KMS-11 (cell line): ENCODE measurements around the gene KCNG1.

Source experiments
- H2AFZ ChIP-seq: fragments of 200-600 bp; sonication (generic); 2 replicates; pipeline ENCODE4 v1.6.1; 2016; ENCODE audit warnings: antibody characterized with exemption, mixed run types, low read depth
- H3K27ac ChIP-seq: fragments of 200-600 bp; sonication (generic); 2 replicates; pipeline ENCODE4 v1.6.1; 2016; ENCODE audit warnings: mild to moderate bottlenecking, mixed run types
- H3K27me3 ChIP-seq: fragments of 200-600 bp; sonication (generic); 2 replicates; pipeline ENCODE4 v1.6.1; 2017; ENCODE audit warnings: mild to moderate bottlenecking, low read depth, mixed run types, moderate library complexity; ENCODE audit not compliant: insufficient read depth
- H3K36me3 ChIP-seq: fragments of 200-600 bp; sonication (generic); 2 replicates; pipeline ENCODE4 v1.6.1; 2017; ENCODE audit warnings: mild to moderate bottlenecking, mixed run types; ENCODE audit not compliant: insufficient read depth
- H3K4me1 ChIP-seq: fragments of 200-600 bp; sonication (generic); 2 replicates; pipeline ENCODE4 v1.6.1; 2016; ENCODE audit warnings: mild to moderate bottlenecking, low read depth, mixed run types; ENCODE audit not compliant: poor library complexity, severe bottlenecking
- H3K4me2 ChIP-seq: fragments of 200-600 bp; sonication (generic); 2 replicates; pipeline ENCODE4 v1.7.0; 2016; ENCODE audit warnings: mild to moderate bottlenecking, mixed run types
- H3K4me3 ChIP-seq: fragments of 200-600 bp; sonication (generic); IDR thresholded peaks from 2 replicates; pipeline ENCODE4 v1.6.1; 2017; ENCODE audit warnings: low read depth, low read length, mixed read lengths; ENCODE audit not compliant: insufficient read depth
- H3K79me2 ChIP-seq: fragments of 200-600 bp; sonication (generic); 2 replicates; pipeline ENCODE4 v1.6.1; 2016; ENCODE audit warnings: low read depth, mixed run types; ENCODE audit not compliant: insufficient read depth
- H3K9ac ChIP-seq: fragments of 200-600 bp; sonication (generic); 2 replicates; pipeline ENCODE4 v1.6.1; 2016; ENCODE audit warnings: mild to moderate bottlenecking, mixed run types
- H4K20me1 ChIP-seq: fragments of 200-600 bp; sonication (generic); 2 replicates; pipeline ENCODE4 v1.6.1; 2016; ENCODE audit warnings: mild to moderate bottlenecking, mixed run types; ENCODE audit not compliant: insufficient read depth
- CTCF ChIP-seq: fragments of 200-600 bp; sonication (generic); conservative IDR thresholded peaks from 2 replicates; pipeline ENCODE4 v1.6.1; 2017; ENCODE audit warnings: low read depth, mild to moderate bottlenecking, antibody characterized with exemption, low read length, moderate library complexity, mixed read lengths

KCNG1 gene

GRCh38 chr20:50975701-50976330 is 47.1 kb downstream of the KCNG1 start:
- no peak for TF ChIP-seq CTCF
- Histone ChIP-seq H3K79me2 (no peaks in the 10 kb centered on the region), H2AFZ (no peak overlapping the region), H3K4me2 (no peak overlapping the region), H3K4me3 (no peak overlapping the region), H3K4me1 (no peaks in the 10 kb centered on the region), H3K27ac (no peak overlapping the region), H3K9ac (no peak overlapping the region), H4K20me1 (no peaks in the 10 kb centered on the region), H3K36me3 (no peaks in the 10 kb centered on the region), H3K27me3 (peaks cover 3% of the 10 kb centered on the region; the same call in 1 of the 2 replicates)

- H3K27me3 ChIP-seq, result no peaks in the 10 kb centered on the region
- no peak overlapping the region for H2AFZ ChIP-seq
Measured at GRCh38 chr20:50969912-50970311, 53.0 kb downstream of the KCNG1 start.

GRCh38 chr20:50969435-50969834 is 53.5 kb downstream of the KCNG1 start:
- no peak for TF ChIP-seq CTCF
- Histone ChIP-seq H3K36me3 (no peaks in the 10 kb centered on the region), H3K9ac (no peak overlapping the region), H3K27me3 (no peaks in the 10 kb centered on the region), H4K20me1 (no peaks in the 10 kb centered on the region), H3K27ac (no peak overlapping the region), H2AFZ (no peak overlapping the region), H3K4me2 (no peak overlapping the region), H3K79me2 (no peaks in the 10 kb centered on the region), H3K4me3 (no peak overlapping the region), H3K4me1 (no peaks in the 10 kb centered on the region)

More at GRCh38 chr20:50969912-50970311, 53.0 kb downstream of the KCNG1 start:
- H3K79me2 ChIP-seq, result no peaks in the 10 kb centered on the region
- no peaks in the 10 kb centered on the region for H3K36me3 ChIP-seq
- no peak overlapping the region for H3K27ac ChIP-seq
- no peaks in the 10 kb centered on the region for H4K20me1 ChIP-seq
- H3K4me3 ChIP-seq, result no peak overlapping the region
- no peaks in the 10 kb centered on the region for H3K4me1 ChIP-seq
- no peak overlapping the region for H3K4me2 ChIP-seq
- H3K9ac ChIP-seq, result no peak overlapping the region
- TF ChIP-seq CTCF, result no peak

GRCh38 chr20:50968289-50968688 is 54.6 kb downstream of the KCNG1 start:
- no peak overlapping the region for H3K27ac ChIP-seq
- no peaks in the 10 kb centered on the region for H3K79me2 ChIP-seq
- H4K20me1 ChIP-seq, result no peaks in the 10 kb centered on the region
- H3K4me2 ChIP-seq, result no peak overlapping the region
- H2AFZ ChIP-seq, result no peak overlapping the region
- TF ChIP-seq CTCF, result no peak
- no peaks in the 10 kb centered on the region for H3K27me3 ChIP-seq
- no peak overlapping the region for H3K9ac ChIP-seq
- no peaks in the 10 kb centered on the region for H3K36me3 ChIP-seq
- H3K4me1 ChIP-seq, result no peaks in the 10 kb centered on the region
- no peak overlapping the region for H3K4me3 ChIP-seq
